Measurements from ENCODE around the gene MICAL1.

DNA sequence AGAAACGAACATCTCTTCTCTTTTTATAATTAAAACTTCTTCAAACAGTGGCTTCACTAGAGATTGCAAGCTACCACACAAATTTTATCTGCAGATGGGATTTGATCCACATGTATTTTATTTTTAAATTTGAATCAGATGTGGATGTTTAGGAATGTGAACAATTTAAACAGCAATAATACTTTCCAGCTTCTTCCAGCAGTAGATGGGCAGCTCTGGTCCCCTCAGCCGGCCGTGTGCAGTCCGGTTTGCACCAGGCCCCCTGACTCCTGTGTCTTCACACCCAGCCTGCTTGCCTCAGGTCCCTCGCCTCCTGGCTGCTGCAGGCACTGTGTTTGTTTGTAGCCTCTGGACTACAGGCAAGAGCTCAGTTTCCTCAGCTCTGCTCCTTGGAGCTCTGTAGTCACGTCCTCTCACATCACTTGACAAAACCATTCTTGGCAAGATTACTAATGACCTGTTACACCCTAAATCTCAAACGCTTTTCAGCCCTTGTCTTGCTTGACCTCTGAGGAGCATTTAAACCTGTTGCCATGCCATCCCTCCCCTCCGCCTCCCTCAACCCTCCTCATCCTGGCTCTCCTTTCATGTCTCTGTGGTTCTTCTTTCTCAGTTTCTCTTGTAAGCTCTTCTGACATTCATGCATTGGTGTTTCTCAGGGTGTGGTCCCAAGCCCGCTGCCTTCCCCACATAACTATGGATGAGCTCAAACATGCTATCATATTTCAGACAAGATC is 40.6 kb upstream of the MICAL1 start:
- TF ChIP-seq GATA3 (IDR thresholded peaks at IDR 0.05; ENCODE audit: low read depth, low read length): no peak
- TF ChIP-seq GATA2 (IDR thresholded peaks at IDR 0.05; ENCODE audit: low read depth, low read length): no peak

Data from SH-SY5Y (cell line).